Measurements from ENCODE around the gene MIB1.
A peak's percentile ranks its signal among the peaks of the same experiment; 100 is the strongest.

- peak; percentile 58 for TF ChIP-seq CTCF (IDR thresholded peaks at IDR 0.05; ENCODE audit: insufficient read depth, low read length, poor library complexity, severe bottlenecking)
- TF ChIP-seq EZH2phosphoT487 (conservative IDR thresholded peaks at IDR 0.05; ENCODE audit: low read length), result no peak
Observed at GRCh38 chr18:21914739-21915319, 174.2 kb downstream of the MIB1 start.

Data from SU-DHL-6 (cell line).